A673 (cell line): ENCODE measurements around the gene RAPGEF2.

Experiments
- CTCF ChIP-seq: fragments of 300-800, 200-600 bp; sonication (generic); conservative IDR thresholded peaks from 2 replicates; pipeline ENCODE4 v1.5.1; 2017; ENCODE audit warnings: low read depth, mild to moderate bottlenecking, antibody characterized with exemption, low read length, moderate library complexity, mixed read lengths
- EZH2 ChIP-seq: fragments of 200-600 bp; sonication (generic); IDR thresholded peaks from 2 replicates; pipeline ENCODE4 v1.6.1; 2017; ENCODE audit warnings: borderline replicate concordance, low read depth, mild to moderate bottlenecking, mixed read lengths, antibody characterized with exemption, low read length; ENCODE audit not compliant: poor library complexity, severe bottlenecking

- TF ChIP-seq CTCF = no peak
- TF ChIP-seq EZH2 = no peak
Observed at GRCh38 chr4:159353422-159354116, 250.7 kb downstream of the RAPGEF2 start.
